IMR-90 (cell line): ENCODE data around the gene CLUH. TPM values are rescaled to one million over a fixed set of nuclear protein-coding genes. Genes with fewer than 3 reads are reported as not detected.

Source experiments
- ATAC-seq: fragments of 200-7000 bp; cut with Tn5 transposase; 2 replicates; pipeline ENCODE4 v1.9.1; 2020; ENCODE audit warnings: low read depth, mild to moderate bottlenecking, moderate library complexity
- BruUV-seq: library from RNA; stranded (reverse); fragments of 400-500 nt; replicated peaks from 2 replicates; lab custom pipeline; 2021; lab: Mats Ljungman, UMichigan
- CTCF ChIA-PET: fragments of 300-600 bp; formaldehyde crosslinking; extraction: SDS; loops from one replicate; lab custom pipeline; 2021; ENCODE audit warnings: antibody characterized with exemption; lab: Yijun Ruan, JAX
- POLR2A ChIA-PET: fragments of 300-600 bp; sonication (Branson Sonifier 250); formaldehyde crosslinking; loops from one replicate; lab custom pipeline; 2022; ENCODE audit warnings: antibody characterized with exemption; ENCODE audit not compliant: unreplicated experiment; lab: Charles Lee
- DNase-seq: peaks from one replicate; pipeline ENCODE4 v3.0.0; 2013
- H2AFZ ChIP-seq: replicated peaks from 2 replicates; pipeline ENCODE3; 2013; ENCODE audit warnings: low read length, mild to moderate bottlenecking; ENCODE audit not compliant: poor library complexity
- H2AK5ac ChIP-seq: 2 replicates; pipeline ENCODE4 v1.6.1; 2013; ENCODE audit warnings: low read depth, low read length, inconsistent platforms
- H2AK9ac ChIP-seq: replicated peaks from 2 replicates; pipeline ENCODE3; 2013; ENCODE audit warnings: mild to moderate bottlenecking, low read depth, low read length, moderate library complexity; ENCODE audit not compliant: poor library complexity
- H2BK120ac ChIP-seq: 2 replicates; pipeline ENCODE4 v1.6.1; 2013; ENCODE audit warnings: low read depth, low read length, inconsistent platforms
- H2BK15ac ChIP-seq: 3 replicates; pipeline ENCODE4 v1.6.1; 2013; ENCODE audit warnings: low read depth, low read length, inconsistent platforms
- H2BK20ac ChIP-seq: 2 replicates; pipeline ENCODE4 v1.6.1; 2013; ENCODE audit warnings: low read depth, mild to moderate bottlenecking, inconsistent platforms, low read length, moderate library complexity
- H2BK5ac ChIP-seq: 2 replicates; pipeline ENCODE4 v1.6.1; 2013; ENCODE audit warnings: mild to moderate bottlenecking, low read depth, low read length, inconsistent platforms; ENCODE audit not compliant: poor library complexity, severe bottlenecking
- H3K14ac ChIP-seq: replicated peaks from 2 replicates; pipeline ENCODE4 v1.6.1; 2013; ENCODE audit warnings: low read depth, low read length, inconsistent platforms
- H3K18ac ChIP-seq: 2 replicates; pipeline ENCODE4 v1.6.1; 2013; ENCODE audit warnings: low read depth, low read length, control low read depth
- H3K23ac ChIP-seq: 2 replicates; pipeline ENCODE4 v1.6.1; 2013; ENCODE audit warnings: low read depth, low read length, inconsistent platforms
- H3K27ac ChIP-seq: 2 replicates; pipeline ENCODE4 v1.5.1; 2013; ENCODE audit warnings: mild to moderate bottlenecking, control low read depth, low read length; ENCODE audit not compliant: insufficient read depth
- H3K27me3 ChIP-seq: 2 replicates; pipeline ENCODE4 v1.6.1; 2013; ENCODE audit warnings: low read length; ENCODE audit not compliant: control insufficient read depth, insufficient read depth
- H3K36me3 ChIP-seq: 2 replicates; pipeline ENCODE4 v1.6.1; 2013; ENCODE audit warnings: low read length, mixed read lengths; ENCODE audit not compliant: control insufficient read depth, insufficient read depth
- H3K4ac ChIP-seq: 2 replicates; pipeline ENCODE4 v1.6.1; 2013; ENCODE audit warnings: low read depth, low read length, inconsistent platforms
- H3K4me1 ChIP-seq: 2 replicates; pipeline ENCODE4 v1.6.1; 2013; ENCODE audit warnings: low read length, mixed read lengths; ENCODE audit not compliant: control insufficient read depth, insufficient read depth
- H3K4me2 ChIP-seq: 2 replicates; pipeline ENCODE4 v1.6.1; 2013; ENCODE audit warnings: low read depth, mild to moderate bottlenecking, control low read depth, low read length, moderate library complexity
- H3K4me3 ChIP-seq: 2 replicates; pipeline ENCODE4 v1.5.1; 2013; ENCODE audit warnings: low read depth, mild to moderate bottlenecking, control low read depth, low read length, moderate library complexity; ENCODE audit not compliant: insufficient read depth
- H3K56ac ChIP-seq: 2 replicates; pipeline ENCODE4 v1.6.1; 2013; ENCODE audit warnings: low read length, inconsistent platforms; ENCODE audit not compliant: insufficient read depth; ENCODE audit errors: extremely low read depth
- H3K79me1 ChIP-seq, 2 experiments: 2 replicates each; pipeline ENCODE4 v1.6.1; 2013; ENCODE audit warnings: low read length in 2 of 2, inconsistent platforms in 1 of 2, low read depth in 1 of 2
- H3K9ac ChIP-seq: 2 replicates; pipeline ENCODE4 v1.6.1; 2013; ENCODE audit warnings: low read depth, low read length, control low read depth
- H3K9me1 ChIP-seq: 2 replicates; pipeline ENCODE4 v1.6.1; 2013; ENCODE audit warnings: low read length, inconsistent platforms; ENCODE audit not compliant: insufficient read depth
- H3K9me3 ChIP-seq: 2 replicates; pipeline ENCODE4 v1.6.1; 2013; ENCODE audit warnings: low read length; ENCODE audit not compliant: control insufficient read depth, insufficient read depth
- H4K20me1 ChIP-seq: 2 replicates; pipeline ENCODE4 v1.6.1; 2013; ENCODE audit warnings: low read length, inconsistent platforms; ENCODE audit not compliant: insufficient read depth
- H4K5ac ChIP-seq: 2 replicates; pipeline ENCODE4 v1.6.1; 2013; ENCODE audit warnings: mild to moderate bottlenecking, low read depth, low read length, control low read depth
- H4K8ac ChIP-seq, 2 experiments: 2 replicates each; pipeline ENCODE4 v1.6.1; 2013; ENCODE audit warnings: low read depth in 2 of 2, low read length in 2 of 2, control low read depth in 1 of 2, inconsistent platforms in 1 of 2
- H4K91ac ChIP-seq: 2 replicates; pipeline ENCODE4 v1.6.1; 2013; ENCODE audit warnings: low read depth, low read length, inconsistent platforms; ENCODE audit not compliant: insufficient read depth
- FOS ChIP-seq: fragments of 150-350 bp; IDR thresholded peaks from 2 replicates; pipeline ENCODE4 v1.6.1; 2016; ENCODE audit warnings: low read depth, low read length
- MAFK ChIP-seq: IDR thresholded peaks from 2 replicates; pipeline ENCODE4 v1.6.1; 2012; ENCODE audit warnings: low read depth, low read length, improper control_type of control experiment
- MAZ ChIP-seq: IDR thresholded peaks from 2 replicates; pipeline ENCODE4 v1.6.1; 2012; ENCODE audit warnings: low read depth, mild to moderate bottlenecking, low read length, improper control_type of control experiment, moderate library complexity, borderline replicate concordance
- MXI1 ChIP-seq: IDR thresholded peaks from 2 replicates; pipeline ENCODE4 v1.6.1; 2012; ENCODE audit warnings: low read depth, mild to moderate bottlenecking, low read length, moderate library complexity, borderline replicate concordance
- RCOR1 ChIP-seq: IDR thresholded peaks from 2 replicates; pipeline ENCODE4 v1.6.1; 2012; ENCODE audit warnings: mild to moderate bottlenecking, low read length, improper control_type of control experiment; ENCODE audit not compliant: insufficient replicate concordance
- WGBS, 2 experiments: methylation state at CpG; one replicate each; pipeline versions ENCODE4 v1.1.5 to v1.1.7; 2013; ENCODE audit warnings: missing lambda C conversion rate in 2 of 2; ENCODE audit not compliant: insufficient read length in 1 of 2; ENCODE audit errors: extremely low coverage in 2 of 2; 5-methylcytosine and 5-hydroxymethylcytosine counted together
- dilution Hi-C: fragments of 300-500 bp; cut with HindIII; formaldehyde crosslinking; loops from one replicate; pipeline ENCODE4 v1.14.3; 2018; ENCODE audit warnings: low sequenced_read_pairs; ENCODE audit not compliant: unreplicated experiment
- in situ Hi-C: fragments of 300-500 bp; cut with MboI; formaldehyde crosslinking; loops from 3 replicates; pipeline ENCODE4 v1.14.3; 2019; ENCODE audit warnings: low sequenced_read_pairs, inconsistent platforms, mixed read lengths
- intact Hi-C: fragments of 100-400 bp; cut with micrococcal nuclease; formaldehyde crosslinking; loops from 2 replicates; pipeline ENCODE4 v1.10.0; 2022
- polyA plus RNA-seq, 3 experiments: library from polyadenylated mRNA; depleted of rRNA; stranded (reverse); fragments of >200 nt; gene quantifications; 2 replicates each; pipeline ENCODE4 v1.2.3, GENCODE V29; 2012; ENCODE audit warnings: low replicate concordance in 1 of 3
- total RNA-seq: library from RNA; depleted of rRNA; stranded (reverse); fragments of >200 nt; gene quantifications from 2 replicates; pipeline ENCODE4 v1.2.3, GENCODE V29; 2012

CLUH gene
- total and polyA plus RNA-seq, 2 of the 4 experiments (the other 2 are of a cell fraction): 12.9 to 42.0 TPM

DNA sequence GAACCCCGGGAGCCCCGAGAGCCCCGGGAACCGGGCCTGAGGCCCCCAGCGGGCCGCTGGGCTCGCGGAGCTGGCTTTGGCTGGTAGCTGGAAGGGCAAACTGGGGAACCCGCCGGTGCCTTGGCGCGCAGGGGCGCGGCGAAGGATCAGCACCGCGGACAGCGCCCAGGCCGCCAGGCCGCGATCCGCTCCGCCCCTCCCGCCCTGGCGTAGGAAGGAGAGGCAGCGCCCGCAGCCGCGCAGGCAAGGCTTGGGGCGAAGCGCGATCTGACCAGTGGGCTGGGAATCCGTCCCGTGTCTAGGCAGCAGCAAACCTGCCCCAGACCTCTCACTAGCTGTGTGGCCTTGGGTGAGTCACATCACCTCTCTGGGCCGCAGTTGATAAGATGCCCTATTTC is 38.2 kb upstream of the CLUH start:
- Histone ChIP-seq H3K79me1 (no peaks in the 10 kb centered on the region), H4K5ac (no peak overlapping the region), H4K20me1 (peaks cover 2% of the 10 kb centered on the region; the same call in 1 of the 2 replicates), H2BK120ac (no peak overlapping the region), H2AFZ (peak overlapping the region; percentile 72), H3K14ac (no peak overlapping the region), H3K36me3 (no peaks in the 10 kb centered on the region), H3K9me1 (no peaks in the 10 kb centered on the region), H3K4ac (no peak overlapping the region), H2AK5ac (no peak overlapping the region), H4K91ac (no peak overlapping the region), H4K8ac (no peak overlapping the region), H3K4me1 (no peaks in the 10 kb centered on the region), H3K56ac (no peak overlapping the region), H3K23ac (no peak overlapping the region), H3K27ac (no peak overlapping the region), H3K9ac (no peak overlapping the region), H3K9me3 (peaks cover 3% of the 10 kb centered on the region), H2AK9ac (no peak overlapping the region), H3K4me3 (no peak overlapping the region), H2BK15ac (no peak overlapping the region), H3K18ac (no peak overlapping the region), H2BK20ac (no peak overlapping the region), H2BK5ac (no peak overlapping the region), H3K27me3 (peaks cover 44% of the 10 kb centered on the region), H3K4me2 (no peak overlapping the region; the same call in 1 of the 2 replicates)
- BruUV-seq: no TSS peak
- ATAC-seq: peak; percentile 100
- WGBS, 2 experiments: 3% methylated on average over 6 of the region's 35 CpGs; no CpG with 5 or more reads in 1 of the 2 experiments
- in situ Hi-C loops: no loop called here
- dilution Hi-C loops: no loop called here
- intact Hi-C loops: no loop called here
- ChIA-PET CTCF (no interaction called here), POLR2A (no interaction called here)
- TF ChIP-seq MAZ (peak; percentile 91), FOS (no peak), RCOR1 (peak; percentile 59), MXI1 (peak; percentile 79), MAFK (no peak)
- peak; percentile 57 for DNase-seq
